ENCODE measurements around the gene RNF214. TPM values are rescaled to one million over a fixed set of nuclear protein-coding genes. Genes with fewer than 3 reads are reported as not detected.

RNF214 gene
- total RNA-seq, 1 donor: 13.4 TPM

- H3K9me3 ChIP-seq (ENCODE audit: low read depth, low read length): no peaks in the 10 kb centered on the region
- H3K4me3 ChIP-seq (ENCODE audit: insufficient read depth, low read length): no peak overlapping the region
- H3K27me3 ChIP-seq (ENCODE audit: insufficient read depth, low read length): no peaks in the 10 kb centered on the region
- no peak for TF ChIP-seq CTCF (IDR thresholded peaks at IDR 0.05; ENCODE audit: extremely low read depth, low read depth, low read length)
- peaks cover 38% of the 10 kb centered on the region for H3K36me3 ChIP-seq (ENCODE audit: insufficient read depth, low read length)
- H2AFZ ChIP-seq (ENCODE audit: low read length): no peak overlapping the region
- H3K27ac ChIP-seq (ENCODE audit: low read depth, low read length): no peak overlapping the region
- no peaks in the 10 kb centered on the region for H3K79me2 ChIP-seq (ENCODE audit: insufficient read depth, low read length)
- no peak for DNase-seq (ENCODE audit: insufficient read length, low spot score, missing footprints)
- no peaks in the 10 kb centered on the region for H4K20me1 ChIP-seq (ENCODE audit: insufficient read depth, low read length)
- no peak overlapping the region for H3K4me2 ChIP-seq (ENCODE audit: insufficient read depth, low read length)
- no peaks in the 10 kb centered on the region for H3K4me1 ChIP-seq (ENCODE audit: insufficient read depth, low read length)
Measured at GRCh38 chr11:117249571-117249970, 17.1 kb downstream of the RNF214 start.

GRCh38 chr11:117251506-117251905, 19.0 kb downstream of the RNF214 start:
- Histone ChIP-seq H3K4me1 (ENCODE audit: insufficient read depth, low read length) (peaks cover 4% of the 10 kb centered on the region), H3K27ac (ENCODE audit: low read depth, low read length) (no peak overlapping the region), H3K4me2 (ENCODE audit: insufficient read depth, low read length) (no peak overlapping the region), H4K20me1 (ENCODE audit: insufficient read depth, low read length) (no peaks in the 10 kb centered on the region), H3K27me3 (ENCODE audit: insufficient read depth, low read length) (no peaks in the 10 kb centered on the region), H3K4me3 (ENCODE audit: insufficient read depth, low read length) (no peak overlapping the region), H3K79me2 (ENCODE audit: insufficient read depth, low read length) (no peaks in the 10 kb centered on the region), H2AFZ (ENCODE audit: low read length) (no peak overlapping the region), H3K9me3 (ENCODE audit: low read depth, low read length) (no peaks in the 10 kb centered on the region), H3K36me3 (ENCODE audit: insufficient read depth, low read length) (peaks cover 26% of the 10 kb centered on the region)
- TF ChIP-seq CTCF (IDR thresholded peaks at IDR 0.05; ENCODE audit: extremely low read depth, low read depth, low read length): no peak
- DNase-seq (ENCODE audit: insufficient read length, low spot score, missing footprints): no peak

GRCh38 chr11:117255966-117256365, 23.5 kb downstream of the RNF214 start:
- Histone ChIP-seq H4K20me1 (ENCODE audit: insufficient read depth, low read length) (no peaks in the 10 kb centered on the region), H3K4me2 (ENCODE audit: insufficient read depth, low read length) (no peak overlapping the region), H3K27ac (ENCODE audit: low read depth, low read length) (peak overlapping the region; percentile 17), H2AFZ (ENCODE audit: low read length) (no peak overlapping the region), H3K9me3 (ENCODE audit: low read depth, low read length) (no peaks in the 10 kb centered on the region), H3K36me3 (ENCODE audit: insufficient read depth, low read length) (peaks cover 8% of the 10 kb centered on the region), H3K79me2 (ENCODE audit: insufficient read depth, low read length) (no peaks in the 10 kb centered on the region), H3K4me1 (ENCODE audit: insufficient read depth, low read length) (peaks cover 24% of the 10 kb centered on the region), H3K4me3 (ENCODE audit: insufficient read depth, low read length) (no peak overlapping the region), H3K27me3 (ENCODE audit: insufficient read depth, low read length) (no peaks in the 10 kb centered on the region)
- TF ChIP-seq CTCF (IDR thresholded peaks at IDR 0.05; ENCODE audit: extremely low read depth, low read depth, low read length): no peak
- no peak for DNase-seq (ENCODE audit: insufficient read length, low spot score, missing footprints)

- Histone ChIP-seq H3K27me3 (ENCODE audit: insufficient read depth, low read length) (no peaks in the 10 kb centered on the region), H4K20me1 (ENCODE audit: insufficient read depth, low read length) (no peaks in the 10 kb centered on the region), H3K36me3 (ENCODE audit: insufficient read depth, low read length) (peaks cover 8% of the 10 kb centered on the region), H3K9me3 (ENCODE audit: low read depth, low read length) (no peaks in the 10 kb centered on the region), H3K4me3 (ENCODE audit: insufficient read depth, low read length) (no peak overlapping the region), H3K4me2 (ENCODE audit: insufficient read depth, low read length) (no peak overlapping the region), H3K79me2 (ENCODE audit: insufficient read depth, low read length) (no peaks in the 10 kb centered on the region), H3K27ac (ENCODE audit: low read depth, low read length) (peak overlapping the region; percentile 17), H3K4me1 (ENCODE audit: insufficient read depth, low read length) (peaks cover 24% of the 10 kb centered on the region), H2AFZ (ENCODE audit: low read length) (no peak overlapping the region)
- peak; percentile 94 for DNase-seq (ENCODE audit: insufficient read length, low spot score, missing footprints)
- TF ChIP-seq CTCF (IDR thresholded peaks at IDR 0.05; ENCODE audit: extremely low read depth, low read depth, low read length): no peak
Measured at GRCh38 chr11:117256573-117256972, 24.1 kb downstream of the RNF214 start.

Measured in osteoblast (primary cell).